GM19099 (cell line): ENCODE data around the gene NGFR.

ENCODE experiments used
- POLR2A ChIP-seq: IDR thresholded peaks from 3 replicates; pipeline ENCODE4 v1.6.1; 2011; ENCODE audit warnings: low read depth; ENCODE audit not compliant: insufficient read length; ENCODE audit errors: extremely low read depth

Gene NGFR

GRCh38 chr17:49482144-49482817, 12.8 kb upstream of the NGFR start:
- no peak for TF ChIP-seq POLR2A

GRCh38 chr17:49483599-49484509, 11.2 kb upstream of the NGFR start:
- no peak for TF ChIP-seq POLR2A

GRCh38 chr17:49484588-49484987, 10.5 kb upstream of the NGFR start:
- no peak for TF ChIP-seq POLR2A

- TF ChIP-seq POLR2A = no peak
Measured at GRCh38 chr17:49486012-49486641, 9.0 kb upstream of the NGFR start.

- no peak for TF ChIP-seq POLR2A
Measured at GRCh38 chr17:49487183-49487582, 7.9 kb upstream of the NGFR start.

- no peak for TF ChIP-seq POLR2A
Measured at GRCh38 chr17:49488612-49489011, 6.5 kb upstream of the NGFR start.

GRCh38 chr17:49489348-49489747, 5.7 kb upstream of the NGFR start:
- no peak for TF ChIP-seq POLR2A

- no peak for TF ChIP-seq POLR2A
Measured at GRCh38 chr17:49490276-49490675, 4.8 kb upstream of the NGFR start.

- TF ChIP-seq POLR2A = no peak
Measured at GRCh38 chr17:49491192-49491769, 3.8 kb upstream of the NGFR start.

- no peak for TF ChIP-seq POLR2A
Measured at GRCh38 chr17:49494399-49494985, 601 bp upstream of the NGFR start.

GRCh38 chr17:49495842-49496182, 719 bp downstream of the NGFR start:
- no peak for TF ChIP-seq POLR2A

- no peak for TF ChIP-seq POLR2A
Measured at GRCh38 chr17:49496183-49496866, 1.2 kb downstream of the NGFR start.

- TF ChIP-seq POLR2A = no peak
Measured at GRCh38 chr17:49496867-49497147, 1.7 kb downstream of the NGFR start.

GRCh38 chr17:49497148-49498028, 2.3 kb downstream of the NGFR start:
- TF ChIP-seq POLR2A = no peak

GRCh38 chr17:49498029-49498615, 3.0 kb downstream of the NGFR start:
- no peak for TF ChIP-seq POLR2A
